Ovary (tissue), 9 donors: ENCODE results near the gene GOLGA6L10. TPM values are rescaled to one million over a fixed set of nuclear protein-coding genes. Genes with fewer than 3 reads are reported as not detected.
"Not testable (repeated sequence)": the region's sequence is repeated elsewhere in the genome, so short reads cannot be mapped to it uniquely, and the experiment has no call there.

Source experiments
- DNase-seq, 5 donors: peaks; one replicate each; pipeline ENCODE4 v3.0.0-alpha.2; 2019 to 2020
- H3K27ac ChIP-seq, 2 donors: fragments of 200-600 bp; one replicate each; pipeline versions ENCODE4 v1.5.1 to v1.8.0; 2019 to 2022
- H3K27me3 ChIP-seq: fragments of 200-600 bp; one replicate; pipeline ENCODE4 v1.8.0; 2022
- H3K36me3 ChIP-seq: fragments of 200-600 bp; sonication (generic); one replicate; pipeline ENCODE4 v1.5.1; 2019
- H3K4me1 ChIP-seq: one replicate; pipeline ENCODE4 v1.8.1; 2013; ENCODE audit warnings: mild to moderate bottlenecking, moderate library complexity; ENCODE audit not compliant: insufficient read depth
- H3K4me3 ChIP-seq: fragments of 200-600 bp; sonication (generic); one replicate; pipeline ENCODE4 v1.5.1; 2017
- H3K9me3 ChIP-seq, 2 donors: fragments of 200-600 bp in 1 of 2; sonication (generic) in 1 of 2; one replicate each; pipeline versions ENCODE4 v1.5.1 to v1.8.1; 2013 to 2019; ENCODE audit warnings: mild to moderate bottlenecking in 1 of 2, moderate library complexity in 1 of 2
- CTCF ChIP-seq, 3 donors: fragments of 450-650 bp in 2 of 3; fragments of 200-600 bp in 1 of 3; IDR thresholded peaks; one replicate each; pipeline versions ENCODE4 v1.5.1 to v1.8.0; 2016 to 2022; ENCODE audit warnings: antibody characterized with exemption in 3 of 3, mild to moderate bottlenecking in 1 of 3
- EP300 ChIP-seq: sonication (generic); formaldehyde crosslinking; IDR thresholded peaks from one replicate; pipeline ENCODE4 v1.6.1; 2017; ENCODE audit warnings: antibody characterized with exemption
- POLR2A ChIP-seq: fragments of 450-650 bp; IDR thresholded peaks from one replicate; pipeline ENCODE4 v1.6.1; 2017; ENCODE audit warnings: antibody characterized with exemption, mild to moderate bottlenecking, moderate library complexity
- WGBS, 3 donors: extraction: QIAGEN DNeasy Blood & Tissue Kit in 1 of 3; methylation state at CpG; one replicate each; pipeline versions ENCODE4 v1.1.5 to v1.1.7; 2013 to 2017; 5-methylcytosine and 5-hydroxymethylcytosine counted together
- intact Hi-C, 4 donors: fragments of 100-400 bp; cut with DNase I; formaldehyde crosslinking; loops; one replicate each; pipeline versions ENCODE4 v1.11.0 to v1.15.1; 2022 to 2023
- polyA plus RNA-seq, 2 donors: library from polyadenylated mRNA; stranded (reverse); fragments of 200-250 nt in 1 of 2; fragments of 350-450 nt in 1 of 2; fragmentation: Illumina TruSeq in 1 of 2; extraction: RNeasy Lipid Tissue Mini Kit (QIAGEN cat#74804) in 1 of 2; gene quantifications; one replicate each; pipeline ENCODE4 v1.2.3, GENCODE V29; 2013 to 2014
- total RNA-seq, 7 donors: library from RNA; depleted of rRNA in 2 of 7; stranded (reverse); fragments of >200 nt in 2 of 7; fragmentation: NEBNext Ultra II Directional in 3 of 7; extraction: Animal tissue kit (Norgen Biotek cat#: 25700) in 3 of 7; gene quantifications; one replicate each; pipeline versions ENCODE4 v1.1.0 to v1.2.4, GENCODE V29; 2016 to 2023
- donor health status: DM: no; HTN: no; CAD: no; lungs with moderate emphysema.
- donor health status: DM: no; HTN: no; CAD: no.
- donor health status: Bipolar disorder and iron deficiency.
- donor health status: DM: yes; HTN: yes; CAD: no.
- donor health status: DM: no; HTN: no; CAD: no.
- donor health status: DM: yes; HTN: yes; CAD: no.

Gene GOLGA6L10
- total and polyA plus RNA-seq, 9 donors = 0.43 to 3.3 (median 1.5) TPM

GRCh38 chr15:82314769-82315518 is 34.3 kb downstream of the GOLGA6L10 start:
- H3K27ac ChIP-seq = no peak overlapping the region
- TF ChIP-seq CTCF (IDR thresholded peaks at IDR 0.05) (no peak), EP300 (no peak), POLR2A (no peak)
- whole genome bisulfite sequencing, 3 donors = 82 to 88% (median 83%) methylated on average over 9 of the region's 9 CpGs
- DNase-seq = no peak
- intact Hi-C loops = no loop called here
- no peaks in the 10 kb centered on the region for H3K27me3 ChIP-seq
- H3K36me3 ChIP-seq = no peaks in the 10 kb centered on the region
- H3K4me3 ChIP-seq = no peak overlapping the region
- H3K4me1 ChIP-seq = no peaks in the 10 kb centered on the region
- no peaks in the 10 kb centered on the region for H3K9me3 ChIP-seq

- DNase-seq = not testable (repeated sequence)
Observed at GRCh38 chr15:82313951-82314768, 35.1 kb downstream of the GOLGA6L10 start.

GRCh38 chr15:82313446-82313845 is 35.8 kb downstream of the GOLGA6L10 start:
- H3K4me1 ChIP-seq = no peaks in the 10 kb centered on the region
- H3K4me3 ChIP-seq = no peak overlapping the region
- intact Hi-C loops = no loop called here
- DNase-seq = no peak
- TF ChIP-seq EP300 = no peak
- no peak for TF ChIP-seq CTCF (IDR thresholded peaks at IDR 0.05)
- no peak for TF ChIP-seq POLR2A
- H3K27me3 ChIP-seq = no peaks in the 10 kb centered on the region
- 91 to 99% (median 95%) methylated on average over 2 of the region's 2 CpGs for WGBS, 3 donors
- no peaks in the 10 kb centered on the region for H3K9me3 ChIP-seq
- no peaks in the 10 kb centered on the region for H3K36me3 ChIP-seq
- no peak overlapping the region for H3K27ac ChIP-seq

More at GRCh38 chr15:82313951-82314768, 35.1 kb downstream of the GOLGA6L10 start:
- H3K36me3 ChIP-seq, intact Hi-C loops, H3K4me1 ChIP-seq, H3K4me3 ChIP-seq, H3K27me3 ChIP-seq, H3K9me3 ChIP-seq, H3K27ac ChIP-seq: not testable (repeated sequence)
- WGBS, 3 donors = 85 to 87% (median 87%) methylated on average over 21 of the region's 21 CpGs

- H3K9me3 ChIP-seq = no peaks in the 10 kb centered on the region
- intact Hi-C loops = no loop called here
- H3K4me1 ChIP-seq = no peaks in the 10 kb centered on the region
- DNase-seq = no peak
- H3K27me3 ChIP-seq = no peaks in the 10 kb centered on the region
- TF ChIP-seq POLR2A (no peak), CTCF (IDR thresholded peaks at IDR 0.05) (no peak), EP300 (no peak)
- H3K36me3 ChIP-seq = no peaks in the 10 kb centered on the region
- no peak overlapping the region for H3K27ac ChIP-seq
- 66 to 81% (median 67%) methylated on average over 7 to 8 of the region's 8 CpGs for WGBS, 3 donors
- H3K4me3 ChIP-seq = no peak overlapping the region
Observed at GRCh38 chr15:82312586-82313349, 36.5 kb downstream of the GOLGA6L10 start.

- not testable (repeated sequence) for H3K4me3 ChIP-seq
Observed at GRCh38 chr15:82311321-82311720, 38.0 kb downstream of the GOLGA6L10 start.

More at GRCh38 chr15:82311321-82311720, 38.0 kb downstream of the GOLGA6L10 start:
- H3K9me3 ChIP-seq, H3K4me1 ChIP-seq, DNase-seq, H3K27ac ChIP-seq, intact Hi-C loops, H3K36me3 ChIP-seq, H3K27me3 ChIP-seq: not testable (repeated sequence)
- 77 to 88% (median 86%) methylated on average over 5 of the region's 5 CpGs for WGBS, 3 donors
